HepG2 (cell line): ENCODE measurements around the gene DCAF7. TPM values are rescaled to one million over a fixed set of nuclear protein-coding genes. Genes with fewer than 3 reads are reported as not detected.

Source experiments
- ETS1 ChIP-seq: sonication (generic); formaldehyde crosslinking; IDR thresholded peaks from 2 replicates; pipeline ENCODE4 v1.4.0; 2020; ENCODE audit warnings: missing genetic modification reagents
- FOXC1 ChIP-seq: sonication (generic); formaldehyde crosslinking; IDR thresholded peaks from 2 replicates; pipeline ENCODE4 v1.8.0; 2022; ENCODE audit warnings: mild to moderate bottlenecking, missing genetic modification reagents, borderline replicate concordance
- IRF2 ChIP-seq: IDR thresholded peaks from 2 replicates; pipeline ENCODE4 v1.6.1; 2018; ENCODE audit warnings: missing genetic modification reagents, missing compliant biosample characterization
- KLF6 ChIP-seq: IDR thresholded peaks from 2 replicates; pipeline ENCODE4 v1.8.0; 2016; ENCODE audit warnings: missing biosample characterization, missing genetic modification reagents
- NCOA2 ChIP-seq: sonication (generic); formaldehyde crosslinking; IDR thresholded peaks from 2 replicates; pipeline ENCODE4 v1.8.0; 2022; ENCODE audit warnings: inconsistent platforms
- TFDP1 ChIP-seq: IDR thresholded peaks from 2 replicates; pipeline ENCODE4 v1.6.1; 2016; ENCODE audit warnings: missing compliant biosample characterization, missing genetic modification reagents, borderline replicate concordance
- THAP9 ChIP-seq: sonication (generic); formaldehyde crosslinking; IDR thresholded peaks from 2 replicates; pipeline ENCODE4; 2020; ENCODE audit warnings: missing genetic modification reagents, mild to moderate bottlenecking, borderline replicate concordance
- ZBTB21 ChIP-seq: sonication (generic); formaldehyde crosslinking; IDR thresholded peaks from 2 replicates; pipeline ENCODE4 v1.4.0; 2020; ENCODE audit warnings: missing genetic modification reagents
- ZBTB38 ChIP-seq: sonication (generic); formaldehyde crosslinking; IDR thresholded peaks from 2 replicates; pipeline ENCODE4 v1.5.1; 2020; ENCODE audit warnings: mild to moderate bottlenecking, missing genetic modification reagents
- ZFP36L1 ChIP-seq: sonication (generic); formaldehyde crosslinking; IDR thresholded peaks from 2 replicates; pipeline ENCODE4 v1.8.0; 2022; ENCODE audit warnings: mild to moderate bottlenecking, missing genetic modification reagents, moderate library complexity
- ZNF20 ChIP-seq: sonication (generic); formaldehyde crosslinking; IDR thresholded peaks from 2 replicates; pipeline ENCODE4 v1.4.0; 2020; ENCODE audit warnings: mild to moderate bottlenecking, moderate library complexity, missing genetic modification reagents
- ZNF501 ChIP-seq: sonication (generic); formaldehyde crosslinking; IDR thresholded peaks from 2 replicates; pipeline ENCODE4 v1.5.1; 2020; ENCODE audit warnings: mild to moderate bottlenecking, moderate library complexity, missing genetic modification reagents
- ZNF672 ChIP-seq: sonication (generic); formaldehyde crosslinking; IDR thresholded peaks from 2 replicates; pipeline ENCODE4 v1.8.1; 2022; ENCODE audit warnings: missing genetic modification reagents
- ZNF773 ChIP-seq: sonication (generic); formaldehyde crosslinking; IDR thresholded peaks from 2 replicates; pipeline ENCODE4 v1.4.0; 2020; ENCODE audit warnings: missing genetic modification reagents, borderline replicate concordance
- ZSCAN29 ChIP-seq: sonication (generic); formaldehyde crosslinking; conservative IDR thresholded peaks from 2 replicates; pipeline ENCODE4 v1.4.0; 2020; ENCODE audit warnings: mild to moderate bottlenecking, missing genetic modification reagents
- ZSCAN30 ChIP-seq: sonication (generic); formaldehyde crosslinking; IDR thresholded peaks from 2 replicates; pipeline ENCODE4 v1.5.0; 2020; ENCODE audit warnings: mild to moderate bottlenecking, missing genetic modification reagents
- polyA plus RNA-seq, 8 experiments: library from polyadenylated mRNA; depleted of rRNA in 3 of 8; stranded (reverse) in 7 of 8; unstranded in 1 of 8; fragments of >200 nt; fragmentation: Illumina TruSeq in 4 of 8; extraction: Trizol in 4 of 8; gene quantifications; 2 replicates each; pipeline versions ENCODE4 v1.2.1 to v1.2.3, GENCODE V29; 2011 to 2016; ENCODE audit warnings: low read depth in 4 of 8, missing spikeins in 1 of 8, mixed read lengths in 1 of 8; ENCODE audit not compliant: insufficient read depth in 1 of 8
- total RNA-seq, 5 experiments: library from RNA; depleted of rRNA; stranded (reverse); fragments of >200 nt; fragmentation: Illumina TruSeq; extraction: Trizol; gene quantifications; 2 replicates each; pipeline ENCODE4 v1.2.3, GENCODE V29; 2016; ENCODE audit warnings: low read depth in 1 of 5
- TF ChIP-seq, protein P1 (sequence below): sonication (generic); formaldehyde crosslinking; IDR thresholded peaks from 2 replicates; pipeline ENCODE4 v1.9.0; 2021; ENCODE audit warnings: missing genetic modification reagents, mild to moderate bottlenecking, borderline replicate concordance
- TF ChIP-seq, protein P2 (sequence below): sonication (generic); formaldehyde crosslinking; conservative IDR thresholded peaks from 2 replicates; pipeline ENCODE4 v1.5.0; 2020; ENCODE audit warnings: missing genetic modification reagents
- TF ChIP-seq, protein P3 (sequence below): sonication (generic); formaldehyde crosslinking; IDR thresholded peaks from 2 replicates; pipeline ENCODE4 v1.8.0; 2022; ENCODE audit warnings: missing genetic modification reagents, low read depth, mild to moderate bottlenecking, borderline replicate concordance

Gene DCAF7
- total and polyA plus RNA-seq, 2 of the 13 experiments (the other 11 are each of a cell fraction or from before 2014, with no cell fraction given) = 55.2 to 73.4 TPM

DNA sequence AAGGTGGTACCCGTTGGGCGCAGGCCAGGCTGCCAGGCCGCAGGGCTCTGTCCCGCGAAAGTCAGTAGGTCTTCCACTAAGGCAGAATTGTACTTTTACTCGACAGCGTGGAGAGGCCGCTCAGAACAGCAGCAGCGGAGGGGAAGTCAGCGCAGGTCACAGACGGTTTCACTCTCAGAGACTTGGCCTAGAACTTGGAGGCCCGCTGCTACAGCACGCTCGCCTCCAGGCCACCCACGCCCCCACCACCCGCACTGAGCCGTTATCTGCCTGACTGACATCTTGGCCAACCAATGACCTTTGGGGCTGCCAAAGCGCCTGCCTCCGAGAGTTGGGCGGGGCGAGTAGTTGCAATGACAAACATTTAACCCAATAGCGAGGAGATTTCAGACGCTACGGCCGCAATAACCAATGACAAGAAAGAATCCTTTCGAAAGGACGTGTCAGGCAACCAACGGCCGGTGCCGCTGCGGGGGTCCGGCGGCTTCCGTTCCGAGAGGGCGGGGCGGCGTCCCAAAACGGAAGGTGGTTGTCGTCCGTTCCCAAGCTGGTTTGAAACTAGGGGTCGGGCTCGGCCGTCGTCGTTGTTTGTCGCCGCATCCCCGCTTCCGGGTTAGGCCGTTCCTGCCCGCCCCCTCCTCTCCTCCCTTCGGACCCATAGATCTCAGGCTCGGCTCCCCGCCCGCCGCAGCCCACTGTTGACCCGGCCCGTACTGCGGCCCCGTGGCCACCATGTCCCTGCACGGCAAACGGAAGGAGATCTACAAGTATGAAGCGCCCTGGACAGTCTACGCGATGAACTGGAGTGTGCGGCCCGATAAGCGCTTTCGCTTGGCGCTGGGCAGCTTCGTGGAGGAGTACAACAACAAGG lies at the start of gene DCAF7 (continued):
- TF ChIP-seq, protein P1, sequence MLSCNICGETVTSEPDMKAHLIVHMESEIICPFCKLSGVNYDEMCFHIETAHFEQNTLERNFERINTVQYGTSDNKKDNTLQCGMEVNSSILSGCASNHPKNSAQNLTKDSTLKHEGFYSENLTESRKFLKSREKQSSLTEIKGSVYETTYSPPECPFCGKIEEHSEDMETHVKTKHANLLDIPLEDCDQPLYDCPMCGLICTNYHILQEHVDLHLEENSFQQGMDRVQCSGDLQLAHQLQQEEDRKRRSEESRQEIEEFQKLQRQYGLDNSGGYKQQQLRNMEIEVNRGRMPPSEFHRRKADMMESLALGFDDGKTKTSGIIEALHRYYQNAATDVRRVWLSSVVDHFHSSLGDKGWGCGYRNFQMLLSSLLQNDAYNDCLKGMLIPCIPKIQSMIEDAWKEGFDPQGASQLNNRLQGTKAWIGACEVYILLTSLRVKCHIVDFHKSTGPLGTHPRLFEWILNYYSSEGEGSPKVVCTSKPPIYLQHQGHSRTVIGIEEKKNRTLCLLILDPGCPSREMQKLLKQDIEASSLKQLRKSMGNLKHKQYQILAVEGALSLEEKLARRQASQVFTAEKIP (CRISPR knock-in tag) = no peak
- TF ChIP-seq TFDP1 (CRISPR knock-in tag) (peak; percentile 8; the same call in 1 of the 2 replicates), ZNF773 (CRISPR knock-in tag) (no peak), ZFP36L1 (CRISPR knock-in tag) (peak; percentile 45; the same call in 1 of the 2 replicates), ZSCAN30 (peak; percentile 20; the same call in 1 of the 2 replicates), KLF6 (CRISPR knock-in tag) (peak; percentile 62; the same call in 1 of the 2 replicates), IRF2 (CRISPR knock-in tag) (peak; percentile 39), ZBTB38 (CRISPR knock-in tag) (peak; percentile 82; the same call in 1 of the 2 replicates), ZBTB21 (CRISPR knock-in tag) (peak; percentile 50; the same call in 1 of the 2 replicates), ZNF672 (CRISPR knock-in tag) (no peak), FOXC1 (CRISPR knock-in tag) (0 out of 2 replicates have a peak, but pooled peaks have one; percentile 63), ZSCAN29 (CRISPR knock-in tag) (peak; percentile 76; the same call in 1 of the 2 replicates), ZNF20 (CRISPR knock-in tag) (no peak), NCOA2 (peak; percentile 40), ETS1 (CRISPR knock-in tag) (peak; percentile 93), ZNF501 (peak; percentile 93), THAP9 (CRISPR knock-in tag) (peak; percentile 84)
- TF ChIP-seq, protein P2, sequence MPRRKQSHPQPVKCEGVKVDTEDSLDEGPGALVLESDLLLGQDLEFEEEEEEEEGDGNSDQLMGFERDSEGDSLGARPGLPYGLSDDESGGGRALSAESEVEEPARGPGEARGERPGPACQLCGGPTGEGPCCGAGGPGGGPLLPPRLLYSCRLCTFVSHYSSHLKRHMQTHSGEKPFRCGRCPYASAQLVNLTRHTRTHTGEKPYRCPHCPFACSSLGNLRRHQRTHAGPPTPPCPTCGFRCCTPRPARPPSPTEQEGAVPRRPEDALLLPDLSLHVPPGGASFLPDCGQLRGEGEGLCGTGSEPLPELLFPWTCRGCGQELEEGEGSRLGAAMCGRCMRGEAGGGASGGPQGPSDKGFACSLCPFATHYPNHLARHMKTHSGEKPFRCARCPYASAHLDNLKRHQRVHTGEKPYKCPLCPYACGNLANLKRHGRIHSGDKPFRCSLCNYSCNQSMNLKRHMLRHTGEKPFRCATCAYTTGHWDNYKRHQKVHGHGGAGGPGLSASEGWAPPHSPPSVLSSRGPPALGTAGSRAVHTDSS (CRISPR knock-in tag) = 0 out of 2 replicates have a peak, but pooled peaks have one; percentile 20
- TF ChIP-seq, protein P3, sequence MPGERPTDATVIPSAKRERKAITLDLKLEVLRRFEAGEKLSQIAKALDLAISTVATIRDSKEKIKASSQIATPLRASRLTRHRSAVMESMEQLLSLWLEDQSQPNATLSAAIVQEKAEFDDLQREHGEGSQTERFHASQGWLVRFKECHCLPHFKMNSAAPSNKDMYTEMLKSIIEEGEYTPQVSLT (CRISPR knock-in tag) = no peak
